B cell (primary cell): Measurements from ENCODE around the gene TRIM62.

ENCODE experiments used
- CTCF ChIP-seq: fragments of 200-600 bp; IDR thresholded peaks from one replicate; pipeline ENCODE4 v1.8.0; 2022; ENCODE audit warnings: antibody characterized with exemption, mild to moderate bottlenecking
- EZH2 ChIP-seq: IDR thresholded peaks from 2 replicates; pipeline ENCODE4 v1.6.1; 2012; ENCODE audit warnings: borderline replicate concordance, low read depth, mild to moderate bottlenecking, moderate library complexity, low read length; ENCODE audit not compliant: insufficient read depth, poor library complexity, severe bottlenecking

GRCh38 chr1:33221385-33221758 lies 39.5 kb upstream of the TRIM62 start:
- TF ChIP-seq EZH2 (no peak), CTCF (no peak)
